Lung (tissue), 12 donors: ENCODE results near the gene CCDC107. TPM values are rescaled to one million over a fixed set of nuclear protein-coding genes. Genes with fewer than 3 reads are reported as not detected.
A peak's percentile ranks its signal among the peaks of the same experiment; 100 is the strongest.

Source experiments
- ATAC-seq: fragments of 200-7000 bp; cut with Tn5 transposase; one replicate; pipeline ENCODE4 v1.9.1; 2020; ENCODE audit warnings: moderate number of reproducible peaks; ENCODE audit not compliant: insufficient read depth, low FRiP score
- DNase-seq, 3 donors: peaks; one replicate each; pipeline ENCODE4 v3.0.0-alpha.2; 2013 to 2017
- H3K27ac ChIP-seq, 2 donors: one replicate each; pipeline ENCODE4 v1.5.1; 2013; ENCODE audit warnings: mild to moderate bottlenecking in 2 of 2, moderate library complexity in 2 of 2, control low read depth in 1 of 2, inconsistent platforms in 1 of 2, low read depth in 1 of 2, low read length in 1 of 2
- H3K27me3 ChIP-seq, 3 donors: one replicate each; pipeline ENCODE4 v1.5.1; 2013; ENCODE audit warnings: low read length in 2 of 3; ENCODE audit not compliant: control insufficient read depth in 3 of 3, insufficient read depth in 3 of 3
- H3K36me3 ChIP-seq, 4 donors: one replicate each; pipeline ENCODE4 v1.5.1; 2013; ENCODE audit warnings: low read length in 4 of 4, mild to moderate bottlenecking in 1 of 4, moderate library complexity in 1 of 4; ENCODE audit not compliant: control insufficient read depth in 4 of 4, insufficient read depth in 4 of 4
- H3K4me1 ChIP-seq, 5 donors: one replicate each; pipeline ENCODE4 v1.5.1; 2013; ENCODE audit warnings: low read length in 5 of 5, mild to moderate bottlenecking in 2 of 5, moderate library complexity in 1 of 5; ENCODE audit not compliant: control insufficient read depth in 5 of 5, insufficient read depth in 5 of 5
- H3K4me3 ChIP-seq: one replicate; pipeline ENCODE4 v1.5.1; 2013; ENCODE audit warnings: mild to moderate bottlenecking, control low read depth, moderate library complexity
- H3K9ac ChIP-seq, 2 donors: one replicate each; pipeline ENCODE4 v1.5.1; 2013; ENCODE audit warnings: low read length in 2 of 2, control low read depth in 1 of 2; ENCODE audit not compliant: insufficient read depth in 1 of 2
- H3K9me3 ChIP-seq, 4 donors: one replicate each; pipeline ENCODE4 v1.5.1; 2013; ENCODE audit warnings: low read length in 3 of 4, mild to moderate bottlenecking in 1 of 4, moderate library complexity in 1 of 4; ENCODE audit not compliant: control insufficient read depth in 4 of 4, insufficient read depth in 3 of 4
- CTCF ChIP-seq: IDR thresholded peaks from 2 replicates; pipeline ENCODE4 v1.5.1; 2012; ENCODE audit warnings: mild to moderate bottlenecking; ENCODE audit errors: control extremely low read depth, extremely low read depth
- WGBS, 2 donors: extraction: QIAGEN DNeasy Blood & Tissue Kit; methylation state at CpG; one replicate each; pipeline ENCODE4 v1.1.7; 2013; 5-methylcytosine and 5-hydroxymethylcytosine counted together
- polyA plus RNA-seq, 2 donors: library from polyadenylated mRNA; stranded (reverse); fragments of 200-250 nt; gene quantifications; one replicate each; pipeline ENCODE4 v1.2.1, GENCODE V29; 2013
- total RNA-seq, 2 donors: library from RNA; depleted of rRNA in 1 of 2; stranded (reverse); fragments of >200 nt in 1 of 2; gene quantifications; one replicate each; pipeline ENCODE4 v1.2.1, GENCODE V29; 2014 to 2021
- donor health status: control.
- donor health status: control.
- donor health status: Bipolar disorder and iron deficiency.
- donor health status: healthy.
- donor health status: DM: yes; HTN: yes; CAD: no.

CCDC107 gene
- total and polyA plus RNA-seq, 4 donors = 9.9 to 53.9 (median 31.0) TPM

GRCh38 chr9:35664531-35665470 is 6.7 kb downstream of the CCDC107 start, which contains the start of gene ARHGEF39:
Gene ARHGEF39 (minus strand): TSS chr9:35665195. CDS start chr9:35665169, 26 bp downstream.
- no peaks in the 10 kb centered on the region for H3K27me3 ChIP-seq
- WGBS, 2 donors = 6 to 8% methylated on average over 57 to 58 of the region's 58 CpGs
- TF ChIP-seq CTCF = no peak
- H3K9ac ChIP-seq = peak within 1 kb of the TSS in 1 of 2 donors; percentile 79
- peaks cover 0 to 20% (median 2%) of the 10 kb centered on the region in 5 donors for H3K4me1 ChIP-seq
- ATAC-seq = peak; percentile 90
- H3K9me3 ChIP-seq = peaks cover 0 to 1% (median 0%) of the 10 kb centered on the region in 4 donors
- peak within 1 kb of the TSS; percentile 39 for H3K4me3 ChIP-seq
- H3K27ac ChIP-seq = peak within 1 kb of the TSS in 1 of 2 donors; percentile 34
- H3K36me3 ChIP-seq = peaks cover 0 to 16% (median 14%) of the 10 kb centered on the region in 4 donors
- peak; percentile 86 to 91 (median 88) for DNase-seq

GRCh38 chr9:35665471-35665818 is 7.4 kb downstream of the CCDC107 start:
- Histone ChIP-seq H3K36me3 (peaks cover 0 to 10% (median 10%) of the 10 kb centered on the region in 4 donors), H3K4me3 (peak overlapping the region; percentile 39), H3K27ac (peak overlapping the region in 1 of 2 donors; percentile 34), H3K9ac (peak overlapping the region in 1 of 2 donors; percentile 79), H3K4me1 (peaks cover 0 to 20% (median 2%) of the 10 kb centered on the region in 5 donors), H3K27me3 (no peaks in the 10 kb centered on the region), H3K9me3 (peaks cover 0 to 1% (median 0%) of the 10 kb centered on the region in 4 donors)
- TF ChIP-seq CTCF = no peak
- 26 to 27% methylated on average over 5 of the region's 5 CpGs for WGBS, 2 donors
- DNase-seq (no peak), ATAC-seq (no peak)

GRCh38 chr9:35666045-35666444 is 8.0 kb downstream of the CCDC107 start:
- Histone ChIP-seq H3K27me3 (no peaks in the 10 kb centered on the region), H3K36me3 (peaks cover 0 to 5% (median 4%) of the 10 kb centered on the region in 4 donors), H3K4me3 (no peak overlapping the region), H3K9ac (no peak overlapping the region), H3K9me3 (peaks cover 0 to 1% (median 0%) of the 10 kb centered on the region in 4 donors), H3K4me1 (peaks cover 0 to 20% (median 0%) of the 10 kb centered on the region in 5 donors), H3K27ac (no peak overlapping the region)
- DNase-seq (peak in 2 of 3 donors; percentile 46 to 63), ATAC-seq (no peak)
- 77 to 81% methylated on average over 1 of the region's 1 CpG for WGBS, 2 donors
- no peak for TF ChIP-seq CTCF
